Brain microvascular endothelial cell (primary cell): ENCODE results near the gene RAB11FIP3.
"Not testable (repeated sequence)": the region's sequence is repeated elsewhere in the genome, so short reads cannot be mapped to it uniquely, and the experiment has no call there.

ENCODE experiments used
- DNase-seq: peaks from one replicate; pipeline ENCODE4 v3.0.0-alpha.2; 2020
- H3K27ac ChIP-seq: fragments of 250-450 bp; sonication (Bioruptor Pico); 2 replicates; pipeline ENCODE4 v1.5.1; 2020; ENCODE audit warnings: mild to moderate bottlenecking, moderate library complexity
- H3K27me3 ChIP-seq: fragments of 250-450 bp; sonication (Bioruptor Pico); replicated peaks from 2 replicates; pipeline ENCODE4 v1.5.1; 2020; ENCODE audit warnings: mild to moderate bottlenecking
- H3K36me3 ChIP-seq: fragments of 250-450 bp; sonication (Bioruptor Pico); replicated peaks from 2 replicates; pipeline ENCODE4 v1.5.1; 2020; ENCODE audit warnings: mild to moderate bottlenecking
- H3K4me3 ChIP-seq: 2 replicates; pipeline ENCODE4 v1.5.1; 2011; ENCODE audit warnings: low read depth, mild to moderate bottlenecking, control low read depth, low read length, moderate library complexity
- CTCF ChIP-seq: IDR thresholded peaks from 2 replicates; pipeline ENCODE4 v1.5.1; 2011; ENCODE audit warnings: low read depth, mild to moderate bottlenecking, moderate library complexity, low read length, control low read depth, inconsistent platforms; ENCODE audit errors: missing control alignments
- in situ Hi-C: cut with HindIII; loops from 2 replicates; pipeline ENCODE4 v1.10.0; 2017; ENCODE audit warnings: low sequenced_read_pairs, low pct_ligation_motif_present

RAB11FIP3 gene

GRCh38 chr16:425082-425718 is at the start of gene RAB11FIP3:
Gene RAB11FIP3 (plus strand): TSS chr16:425649. CDS start chr16:426007, 358 bp downstream.
- peak within 1 kb of the TSS; percentile 44 for H3K27ac ChIP-seq
- in situ Hi-C loops = no loop called here
- peak within 1 kb of the TSS; percentile 65 for H3K4me3 ChIP-seq
- H3K27me3 ChIP-seq = no peaks in the 10 kb centered on the region
- TF ChIP-seq CTCF = peak; percentile 41
- H3K36me3 ChIP-seq = no peaks in the 10 kb centered on the region
- DNase-seq = peak; percentile 40

GRCh38 chr16:375927-376816 is 49.3 kb upstream of the RAB11FIP3 start:
- no peak for DNase-seq
- TF ChIP-seq CTCF = no peak
- no peak overlapping the region for H3K4me3 ChIP-seq
- H3K36me3 ChIP-seq = peaks cover 36% of the 10 kb centered on the region
- H3K27ac ChIP-seq = no peak overlapping the region
- no peaks in the 10 kb centered on the region for H3K27me3 ChIP-seq
- in situ Hi-C loops = no loop called here

- H3K27ac ChIP-seq = no peak overlapping the region
- in situ Hi-C loops = no loop called here
- peaks cover 31% of the 10 kb centered on the region for H3K36me3 ChIP-seq
- H3K27me3 ChIP-seq = no peaks in the 10 kb centered on the region
- no peak overlapping the region for H3K4me3 ChIP-seq
- no peak for TF ChIP-seq CTCF
- DNase-seq = no peak
Measured at GRCh38 chr16:376817-377418, 48.5 kb upstream of the RAB11FIP3 start.

- H3K36me3 ChIP-seq = peaks cover 28% of the 10 kb centered on the region
- in situ Hi-C loops = no loop called here
Measured at GRCh38 chr16:377419-377951, 48.0 kb upstream of the RAB11FIP3 start.

GRCh38 chr16:378113-378820 is 47.2 kb upstream of the RAB11FIP3 start:
- peaks cover 26% of the 10 kb centered on the region for H3K36me3 ChIP-seq
- H3K27me3 ChIP-seq, in situ Hi-C loops, DNase-seq, H3K27ac ChIP-seq, H3K4me3 ChIP-seq: not testable (repeated sequence)

More at GRCh38 chr16:377419-377951, 48.0 kb upstream of the RAB11FIP3 start:
- no peak for DNase-seq
- no peak overlapping the region for H3K4me3 ChIP-seq
- H3K27me3 ChIP-seq = no peaks in the 10 kb centered on the region
- H3K27ac ChIP-seq = no peak overlapping the region
- TF ChIP-seq CTCF = no peak
